Suprapubic skin (tissue), 3 donors: ENCODE results near the gene TRIM47.

Source experiments
- CTCF ChIP-seq, 2 donors: fragments of 200-600 bp in 1 of 2; fragments of 450-650 bp in 1 of 2; sonication (generic) in 1 of 2; IDR thresholded peaks; one replicate each; pipeline ENCODE4 v1.5.1; 2016 to 2019; ENCODE audit warnings: antibody characterized with exemption in 2 of 2, mild to moderate bottlenecking in 1 of 2, moderate library complexity in 1 of 2
- POLR2A ChIP-seq, 2 donors: fragments of 450-650 bp; IDR thresholded peaks; one replicate each; pipeline ENCODE4 v1.6.1; 2017; ENCODE audit warnings: antibody characterized with exemption in 2 of 2, mild to moderate bottlenecking in 2 of 2, moderate library complexity in 2 of 2

- TF ChIP-seq POLR2A (IDR thresholded peaks at IDR 0.05) = no peak
- no peak for TF ChIP-seq CTCF (IDR thresholded peaks at IDR 0.05)
These were observed 5.7 kb downstream of the TRIM47 start for GRCh38 chr17:75872434-75873351.
